A673 (cell line): Measurements from ENCODE around the gene DPT. TPM values are rescaled to one million over a fixed set of nuclear protein-coding genes. Genes with fewer than 3 reads are reported as not detected.

Experiments used
- BruUV-seq: library from RNA; stranded (reverse); fragments of 400-500 nt; replicated peaks from 2 replicates; lab custom pipeline; 2021; lab: Mats Ljungman, UMichigan
- CTCF ChIA-PET: fragments of 300-600 bp; sonication (Branson Sonifier 250); formaldehyde crosslinking; loops from one replicate; lab custom pipeline; 2022; ENCODE audit warnings: antibody characterized with exemption; lab: Charles Lee
- POLR2A ChIA-PET: fragments of 300-600 bp; sonication (Branson Sonifier 250); formaldehyde crosslinking; loops from one replicate; lab custom pipeline; 2022; ENCODE audit warnings: antibody characterized with exemption; ENCODE audit not compliant: low non-redundant PET; lab: Charles Lee
- DNase-seq: peaks from one replicate; pipeline ENCODE4 v3.0.0-alpha.2; 2015; ENCODE audit warnings: low spot score
- H3K27ac ChIP-seq: fragments of 200-600 bp; sonication (generic); 2 replicates; pipeline ENCODE4 v1.5.1; 2016; ENCODE audit warnings: mixed run types, low read depth, mild to moderate bottlenecking, mixed read lengths, antibody characterized with exemption, low read length; ENCODE audit not compliant: poor library complexity, severe bottlenecking
- H3K27me3 ChIP-seq: fragments of 200-600 bp; sonication (generic); replicated peaks from 2 replicates; pipeline ENCODE4 v1.6.1; 2017; ENCODE audit warnings: mixed run types, low read depth, mild to moderate bottlenecking, mixed read lengths, antibody characterized with exemption, low read length; ENCODE audit not compliant: insufficient read depth, poor library complexity
- H3K36me3 ChIP-seq: fragments of 200-600 bp; sonication (generic); 2 replicates; pipeline ENCODE4 v1.6.1; 2016; ENCODE audit warnings: mixed run types, mild to moderate bottlenecking, mixed read lengths, antibody characterized with exemption, low read length; ENCODE audit not compliant: insufficient read depth, poor library complexity, severe bottlenecking
- H3K4me1 ChIP-seq: fragments of 200-600 bp; sonication (generic); 2 replicates; pipeline ENCODE4 v1.6.1; 2017; ENCODE audit warnings: mixed run types, mild to moderate bottlenecking, mixed read lengths, antibody characterized with exemption, low read length; ENCODE audit not compliant: insufficient read depth, poor library complexity, severe bottlenecking
- H3K4me3 ChIP-seq: fragments of 200-600 bp; sonication (generic); 2 replicates; pipeline ENCODE4 v1.5.1; 2016; ENCODE audit warnings: low read depth, mixed run types, mild to moderate bottlenecking, mixed read lengths, low read length; ENCODE audit not compliant: poor library complexity, severe bottlenecking
- H3K9me3 ChIP-seq: fragments of 200-600 bp; sonication (generic); 2 replicates; pipeline ENCODE4 v1.6.1; 2016; ENCODE audit warnings: mixed run types, low read depth, mild to moderate bottlenecking, mixed read lengths, antibody characterized with exemption, low read length; ENCODE audit not compliant: poor library complexity, severe bottlenecking
- CTCF ChIP-seq: fragments of 300-800, 200-600 bp; sonication (generic); conservative IDR thresholded peaks from 2 replicates; pipeline ENCODE4 v1.5.1; 2017; ENCODE audit warnings: low read depth, mild to moderate bottlenecking, antibody characterized with exemption, low read length, moderate library complexity, mixed read lengths
- EZH2 ChIP-seq: fragments of 200-600 bp; sonication (generic); IDR thresholded peaks from 2 replicates; pipeline ENCODE4 v1.6.1; 2017; ENCODE audit warnings: borderline replicate concordance, low read depth, mild to moderate bottlenecking, mixed read lengths, antibody characterized with exemption, low read length; ENCODE audit not compliant: poor library complexity, severe bottlenecking
- intact Hi-C: fragments of 100-400 bp; cut with micrococcal nuclease; formaldehyde crosslinking; loops from one replicate; pipeline ENCODE4 v1.10.0; 2022; ENCODE audit not compliant: unreplicated experiment
- total RNA-seq: library from RNA; stranded (reverse); gene quantifications from 2 replicates; pipeline ENCODE4 v1.2.3, GENCODE V29; 2021

The DPT gene
- total RNA-seq, 1 experiment from 2014 or later: not detected

- Histone ChIP-seq H3K4me1 (no peaks in the 10 kb centered on the region), H3K9me3 (no peaks in the 10 kb centered on the region), H3K27ac (no peak overlapping the region), H3K36me3 (no peaks in the 10 kb centered on the region), H3K27me3 (no peaks in the 10 kb centered on the region), H3K4me3 (no peak overlapping the region)
- POLR2A ChIA-PET: no interaction called here
- intact Hi-C loops: no loop called here
- no peak for TF ChIP-seq EZH2
- BruUV-seq: no TSS peak
- CTCF ChIA-PET: no interaction called here
- DNase-seq: no peak
These were observed 13.4 kb upstream of the DPT start for GRCh38 chr1:168742386-168742785.

- Histone ChIP-seq H3K4me3 (no peak overlapping the region), H3K9me3 (no peaks in the 10 kb centered on the region), H3K27me3 (no peaks in the 10 kb centered on the region), H3K4me1 (no peaks in the 10 kb centered on the region), H3K36me3 (no peaks in the 10 kb centered on the region), H3K27ac (no peak overlapping the region)
- TF ChIP-seq EZH2: no peak
- TF ChIP-seq CTCF: no peak
- POLR2A ChIA-PET: interaction anchor here (0.6 kb wide), 1 partner anchor 17 kb away, joined by 3 read pairs; no protein-coding TSS in a partner anchor
- CTCF ChIA-PET: no interaction called here
- DNase-seq: no peak
- intact Hi-C loops: no loop called here
- BruUV-seq: no TSS peak
These were observed 10.9 kb upstream of the DPT start for GRCh38 chr1:168739908-168740307.

- intact Hi-C loops: no loop called here
- POLR2A ChIA-PET: no interaction called here
- no TSS peak for BruUV-seq
- H3K9me3 ChIP-seq: no peaks in the 10 kb centered on the region
- no peak overlapping the region for H3K27ac ChIP-seq
- H3K4me1 ChIP-seq: no peaks in the 10 kb centered on the region
- CTCF ChIA-PET: no interaction called here
- H3K4me3 ChIP-seq: no peak overlapping the region
- no peaks in the 10 kb centered on the region for H3K36me3 ChIP-seq
- TF ChIP-seq EZH2 (no peak), CTCF (no peak)
- H3K27me3 ChIP-seq: no peaks in the 10 kb centered on the region
- no peak for DNase-seq
These were observed 7.5 kb upstream of the DPT start for GRCh38 chr1:168736520-168736919.

- Histone ChIP-seq H3K9me3 (no peaks in the 10 kb centered on the region), H3K36me3 (no peaks in the 10 kb centered on the region), H3K27ac (no peak overlapping the region), H3K4me3 (no peak overlapping the region), H3K27me3 (no peaks in the 10 kb centered on the region), H3K4me1 (no peaks in the 10 kb centered on the region)
- no peak for TF ChIP-seq CTCF
- no peak for TF ChIP-seq EZH2
- BruUV-seq: no TSS peak
- CTCF ChIA-PET: no interaction called here
- POLR2A ChIA-PET: no interaction called here
- no peak for DNase-seq
- intact Hi-C loops: no loop called here
These were observed 7.0 kb upstream of the DPT start for GRCh38 chr1:168735974-168736373.
